GM10847 (cell line): ENCODE data around the gene DIP2A.

ENCODE experiments used
- POLR2A ChIP-seq: IDR thresholded peaks from 2 replicates; pipeline ENCODE4 v1.6.1; 2011; ENCODE audit not compliant: insufficient read length; ENCODE audit errors: extremely low read depth

The DIP2A gene, protein sequence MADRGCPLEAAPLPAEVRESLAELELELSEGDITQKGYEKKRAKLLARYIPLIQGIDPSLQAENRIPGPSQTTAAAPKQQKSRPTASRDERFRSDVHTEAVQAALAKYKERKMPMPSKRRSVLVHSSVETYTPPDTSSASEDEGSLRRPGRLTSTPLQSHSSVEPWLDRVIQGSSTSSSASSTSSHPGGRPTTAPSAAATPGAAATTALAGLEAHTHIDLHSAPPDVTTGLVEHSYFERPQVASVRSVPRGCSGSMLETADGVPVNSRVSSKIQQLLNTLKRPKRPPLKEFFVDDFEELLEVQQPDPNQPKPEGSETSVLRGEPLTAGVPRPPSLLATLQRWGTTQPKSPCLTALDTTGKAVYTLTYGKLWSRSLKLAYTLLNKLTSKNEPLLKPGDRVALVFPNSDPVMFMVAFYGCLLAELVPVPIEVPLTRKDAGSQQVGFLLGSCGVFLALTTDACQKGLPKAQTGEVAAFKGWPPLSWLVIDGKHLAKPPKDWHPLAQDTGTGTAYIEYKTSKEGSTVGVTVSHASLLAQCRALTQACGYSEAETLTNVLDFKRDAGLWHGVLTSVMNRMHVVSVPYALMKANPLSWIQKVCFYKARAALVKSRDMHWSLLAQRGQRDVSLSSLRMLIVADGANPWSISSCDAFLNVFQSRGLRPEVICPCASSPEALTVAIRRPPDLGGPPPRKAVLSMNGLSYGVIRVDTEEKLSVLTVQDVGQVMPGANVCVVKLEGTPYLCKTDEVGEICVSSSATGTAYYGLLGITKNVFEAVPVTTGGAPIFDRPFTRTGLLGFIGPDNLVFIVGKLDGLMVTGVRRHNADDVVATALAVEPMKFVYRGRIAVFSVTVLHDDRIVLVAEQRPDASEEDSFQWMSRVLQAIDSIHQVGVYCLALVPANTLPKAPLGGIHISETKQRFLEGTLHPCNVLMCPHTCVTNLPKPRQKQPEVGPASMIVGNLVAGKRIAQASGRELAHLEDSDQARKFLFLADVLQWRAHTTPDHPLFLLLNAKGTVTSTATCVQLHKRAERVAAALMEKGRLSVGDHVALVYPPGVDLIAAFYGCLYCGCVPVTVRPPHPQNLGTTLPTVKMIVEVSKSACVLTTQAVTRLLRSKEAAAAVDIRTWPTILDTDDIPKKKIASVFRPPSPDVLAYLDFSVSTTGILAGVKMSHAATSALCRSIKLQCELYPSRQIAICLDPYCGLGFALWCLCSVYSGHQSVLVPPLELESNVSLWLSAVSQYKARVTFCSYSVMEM (N-terminal part only)

DNA sequence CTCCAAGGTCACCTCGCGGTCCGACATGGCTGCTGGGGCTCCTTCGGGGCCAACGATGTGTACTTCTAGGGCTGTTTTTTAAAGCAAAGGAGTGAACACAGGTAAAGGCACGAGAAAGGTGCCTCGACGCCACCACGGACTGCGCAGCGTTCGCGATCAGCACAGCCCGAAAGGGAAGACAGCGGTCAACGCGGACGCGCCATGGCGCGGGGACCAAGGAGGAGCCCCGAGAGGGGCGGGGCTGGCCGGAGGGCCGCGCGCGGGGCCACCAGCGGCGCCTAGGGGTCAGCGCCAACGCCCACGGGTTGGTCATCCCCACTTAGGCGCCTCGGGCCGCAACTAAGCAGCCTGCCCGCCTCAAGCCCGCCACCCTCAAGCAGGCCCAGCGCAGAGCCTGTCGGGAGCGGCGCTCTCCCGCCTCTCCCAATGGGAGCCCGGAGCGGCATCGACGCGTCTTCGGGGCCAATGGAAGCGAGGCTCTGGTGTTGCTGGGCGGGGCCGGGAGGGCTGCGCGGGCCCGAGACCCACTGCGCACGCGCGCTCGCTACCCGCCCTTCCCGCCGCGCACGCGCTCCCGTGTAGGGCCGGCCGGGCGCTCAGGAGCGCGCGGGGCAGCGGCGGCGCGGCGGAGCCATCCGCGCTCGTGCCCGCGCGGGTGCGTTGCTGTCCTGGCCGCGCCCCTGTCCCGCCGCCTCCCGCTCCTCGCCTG, at the start of gene DIP2A:
Gene DIP2A, plus strand, starts transcription at position 577 of the 709 bp plus-strand sequence. CDS start 241 bp downstream, outside the sequence.
- TF ChIP-seq POLR2A, result peak; percentile 82

DNA sequence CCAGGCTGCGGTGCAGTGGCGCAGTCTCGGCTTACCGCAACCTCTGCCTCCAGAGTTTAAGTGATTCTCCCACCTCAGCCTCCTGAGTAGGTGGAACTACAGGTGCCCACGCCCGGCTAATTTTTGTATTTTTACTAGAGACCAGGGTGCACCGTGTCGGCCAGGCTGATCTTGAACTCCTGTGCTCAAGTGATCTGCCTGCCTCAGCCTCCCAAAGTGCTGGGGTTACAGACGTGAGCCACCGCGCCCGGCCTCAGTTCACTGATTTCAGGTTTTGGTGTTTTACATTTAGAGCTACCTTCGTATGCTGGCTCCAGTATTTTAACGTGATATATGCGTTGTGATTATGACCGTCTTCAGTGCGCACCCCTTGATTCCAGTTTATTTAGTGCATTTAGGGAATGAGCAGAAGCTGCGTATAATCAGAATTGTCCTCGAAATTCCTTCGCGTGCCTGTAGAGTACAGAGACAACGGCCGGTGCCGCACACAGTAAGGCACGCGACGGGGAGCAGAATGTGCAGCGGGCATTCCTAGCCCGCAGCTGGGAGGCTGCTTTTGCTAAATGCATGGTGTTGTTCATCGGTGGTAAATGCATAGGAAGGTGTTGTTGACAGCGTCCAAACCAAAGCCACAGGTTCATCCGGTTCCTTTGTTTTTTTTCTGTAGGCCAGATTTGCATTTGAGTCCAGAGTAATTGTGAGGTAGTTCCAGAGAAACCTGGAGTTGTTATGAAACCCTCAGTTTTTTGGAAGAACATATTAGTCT, 48.9 kb upstream of the DIP2A start:
- TF ChIP-seq POLR2A, result no peak

DNA sequence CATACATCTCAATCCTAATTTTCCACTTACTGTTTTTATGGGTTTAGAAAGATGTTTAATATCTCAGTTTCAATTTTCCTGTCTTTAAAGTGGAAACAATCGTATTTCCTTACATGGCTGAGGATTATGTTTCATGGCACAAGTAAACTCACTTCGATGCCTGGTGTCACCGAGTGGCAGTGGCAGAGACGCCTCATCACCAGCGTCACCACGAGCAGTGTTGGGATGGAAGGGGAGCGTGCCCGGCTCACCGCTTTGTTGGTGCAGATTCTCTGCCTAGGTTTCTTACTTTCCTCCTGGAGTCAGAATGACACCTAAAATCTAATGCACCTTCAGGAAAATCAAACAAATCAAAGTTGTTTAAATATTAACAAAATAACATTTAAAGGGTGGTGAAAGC, 48.2 kb upstream of the DIP2A start:
- TF ChIP-seq POLR2A, result no peak

DNA sequence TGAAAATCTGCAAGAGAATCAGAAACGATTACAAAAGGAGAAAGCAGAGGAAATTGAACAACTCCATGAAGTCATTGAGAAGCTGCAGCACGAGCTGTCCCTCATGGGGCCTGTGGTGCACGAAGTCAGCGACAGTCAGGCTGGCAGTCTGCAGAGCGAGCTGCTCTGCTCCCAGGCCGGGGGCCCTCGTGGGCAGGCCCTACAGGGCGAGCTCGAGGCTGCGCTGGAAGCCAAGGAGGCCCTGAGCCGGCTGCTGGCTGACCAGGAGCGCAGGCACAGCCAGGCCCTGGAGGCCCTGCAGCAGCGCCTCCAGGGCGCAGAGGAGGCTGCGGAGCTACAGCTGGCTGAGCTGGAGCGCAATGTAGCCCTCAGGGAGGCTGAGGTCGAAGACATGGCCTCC, 47.5 kb upstream of the DIP2A start:
- TF ChIP-seq POLR2A, result no peak

DNA sequence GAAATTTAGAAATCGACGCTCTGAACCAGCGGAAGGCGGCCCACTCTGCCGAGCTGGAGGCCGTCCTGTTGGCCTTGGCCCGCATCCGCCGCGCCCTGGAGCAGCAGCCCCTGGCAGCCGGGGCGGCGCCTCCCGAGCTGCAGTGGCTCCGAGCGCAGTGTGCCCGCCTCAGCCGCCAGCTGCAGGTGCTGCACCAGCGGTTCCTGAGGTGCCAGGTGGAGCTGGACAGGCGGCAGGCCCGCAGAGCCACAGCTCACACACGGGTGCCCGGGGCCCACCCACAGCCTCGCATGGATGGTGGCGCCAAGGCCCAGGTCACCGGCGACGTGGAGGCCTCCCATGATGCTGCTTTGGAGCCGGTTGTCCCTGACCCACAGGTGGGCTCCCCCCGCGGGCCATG, 47.0 kb upstream of the DIP2A start:
- TF ChIP-seq POLR2A, result no peak

DNA sequence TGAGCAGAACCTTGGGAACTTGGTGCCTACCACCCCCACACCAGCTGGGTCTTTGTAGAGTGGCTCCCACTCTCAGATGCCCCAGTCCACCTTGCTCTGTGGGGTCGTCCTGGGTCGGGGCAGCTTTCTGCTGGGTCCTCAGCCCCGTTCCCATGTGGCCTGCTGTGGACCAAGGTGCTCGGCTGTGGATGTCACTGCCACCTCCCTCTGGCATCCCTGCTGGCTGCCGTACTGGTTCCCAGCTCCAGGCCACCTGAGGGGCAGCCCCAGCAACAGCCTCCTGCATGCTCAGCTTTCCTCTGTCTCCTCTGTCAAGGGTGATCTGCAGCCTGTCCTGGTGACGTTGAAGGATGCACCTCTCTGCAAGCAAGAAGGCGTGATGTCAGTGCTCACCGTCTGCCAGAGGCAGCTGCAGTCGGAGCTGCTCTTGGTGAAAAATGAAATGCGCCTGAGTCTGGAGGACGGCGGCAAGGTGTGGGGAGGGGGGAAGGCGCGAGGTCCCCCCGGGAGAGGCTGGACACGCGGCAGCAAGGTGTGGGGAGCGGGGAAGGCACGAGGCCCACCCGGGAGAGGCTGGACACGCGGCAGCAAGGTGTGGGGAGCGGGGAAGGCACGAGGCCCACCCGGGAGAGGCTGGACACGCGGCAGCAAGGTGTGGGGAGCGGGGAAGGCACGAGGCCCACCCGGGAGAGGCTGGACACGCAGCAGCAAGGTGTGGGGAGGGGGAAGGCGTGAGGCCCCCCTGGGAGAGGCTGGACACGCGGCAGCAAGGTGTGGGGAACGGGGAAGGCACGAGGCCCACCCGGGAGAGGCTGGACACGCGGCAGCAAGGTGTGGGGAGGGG, 45.9 kb upstream of the DIP2A start:
- no peak for TF ChIP-seq POLR2A

DNA sequence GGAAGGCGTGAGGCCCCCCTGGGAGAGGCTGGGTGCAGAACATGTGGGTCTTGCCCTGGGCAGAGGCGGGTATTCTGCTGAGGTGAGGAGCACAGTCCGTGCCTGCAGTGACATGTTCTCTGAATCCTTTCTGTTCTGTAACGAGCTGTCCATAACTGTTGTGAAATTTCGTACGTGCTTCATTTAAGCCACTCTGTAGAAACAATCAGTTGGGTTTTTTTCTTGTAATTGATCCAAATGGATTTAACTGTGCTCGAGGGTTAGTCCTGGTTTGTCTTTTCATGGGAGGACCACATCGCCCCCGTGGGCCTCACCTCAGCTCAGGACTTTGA, 45.4 kb upstream of the DIP2A start:
- TF ChIP-seq POLR2A, result no peak

DNA sequence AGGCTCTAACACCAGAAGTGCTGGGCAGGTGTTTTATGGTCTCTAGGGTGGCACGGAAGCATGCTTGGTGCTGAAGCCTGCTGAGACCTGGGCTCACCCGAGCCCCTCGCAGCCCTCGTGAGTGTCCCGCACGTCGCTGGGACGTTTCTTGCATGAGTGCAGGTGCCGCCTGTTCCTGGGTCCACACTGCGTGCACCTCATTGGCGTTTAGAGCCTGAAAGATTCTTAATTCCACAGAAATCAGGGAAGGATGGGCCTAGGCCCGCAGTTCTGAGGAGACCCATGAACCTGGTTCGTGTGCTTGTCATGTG, 43.8 kb upstream of the DIP2A start:
- TF ChIP-seq POLR2A, result no peak

DNA sequence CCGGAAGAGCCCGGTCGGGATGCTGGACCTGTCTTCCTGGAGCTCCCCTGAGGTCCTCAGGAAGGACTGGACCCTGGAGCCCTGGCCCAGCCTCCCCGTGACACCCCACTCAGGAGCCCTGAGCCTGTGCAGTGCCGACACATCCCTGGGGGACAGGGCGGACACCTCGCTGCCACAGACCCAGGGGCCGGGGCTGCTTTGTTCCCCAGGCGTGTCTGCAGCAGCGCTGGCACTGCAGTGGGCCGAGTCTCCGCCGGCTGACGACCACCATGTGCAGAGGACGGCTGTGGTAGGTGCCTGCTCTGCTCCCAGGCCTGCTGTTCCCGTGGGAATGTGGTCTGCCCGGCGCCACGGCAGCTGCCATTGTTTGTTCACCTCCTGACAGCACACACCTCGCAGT, 42.1 kb upstream of the DIP2A start:
- TF ChIP-seq POLR2A, result no peak

DNA sequence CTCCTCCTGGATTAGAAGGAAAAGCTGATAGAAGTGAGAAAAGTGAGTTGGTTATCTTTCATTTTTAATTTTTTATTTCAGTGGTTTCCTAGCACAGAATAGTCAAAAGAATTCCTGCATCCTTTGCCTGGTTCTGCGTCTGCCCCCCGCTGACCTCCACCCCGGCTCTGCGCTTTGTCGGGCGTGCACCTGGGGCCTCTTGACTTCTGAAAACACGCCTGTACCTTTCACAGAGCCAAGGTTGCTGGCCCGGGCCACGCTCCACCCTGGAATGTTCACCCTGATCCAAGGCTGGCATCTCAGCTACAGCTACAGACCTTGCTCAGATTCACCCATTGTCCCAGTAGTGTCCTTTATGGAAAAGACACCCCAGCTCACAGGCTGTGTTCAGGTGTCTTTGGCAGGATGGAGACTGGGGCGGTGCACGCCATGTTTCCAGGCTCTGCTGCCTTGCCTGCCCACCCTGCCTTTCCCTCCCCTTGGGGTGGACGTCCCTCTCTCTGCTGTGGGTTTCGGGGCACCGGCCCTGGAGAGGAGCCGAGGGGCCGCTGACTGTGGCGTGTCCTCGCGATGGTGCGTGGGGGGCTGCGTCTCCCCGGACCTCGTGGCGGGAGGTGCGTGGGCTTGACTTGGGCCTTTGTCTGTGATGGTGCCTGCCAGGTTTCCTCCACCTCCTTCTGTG, 40.3 kb upstream of the DIP2A start:
- no peak for TF ChIP-seq POLR2A

DNA sequence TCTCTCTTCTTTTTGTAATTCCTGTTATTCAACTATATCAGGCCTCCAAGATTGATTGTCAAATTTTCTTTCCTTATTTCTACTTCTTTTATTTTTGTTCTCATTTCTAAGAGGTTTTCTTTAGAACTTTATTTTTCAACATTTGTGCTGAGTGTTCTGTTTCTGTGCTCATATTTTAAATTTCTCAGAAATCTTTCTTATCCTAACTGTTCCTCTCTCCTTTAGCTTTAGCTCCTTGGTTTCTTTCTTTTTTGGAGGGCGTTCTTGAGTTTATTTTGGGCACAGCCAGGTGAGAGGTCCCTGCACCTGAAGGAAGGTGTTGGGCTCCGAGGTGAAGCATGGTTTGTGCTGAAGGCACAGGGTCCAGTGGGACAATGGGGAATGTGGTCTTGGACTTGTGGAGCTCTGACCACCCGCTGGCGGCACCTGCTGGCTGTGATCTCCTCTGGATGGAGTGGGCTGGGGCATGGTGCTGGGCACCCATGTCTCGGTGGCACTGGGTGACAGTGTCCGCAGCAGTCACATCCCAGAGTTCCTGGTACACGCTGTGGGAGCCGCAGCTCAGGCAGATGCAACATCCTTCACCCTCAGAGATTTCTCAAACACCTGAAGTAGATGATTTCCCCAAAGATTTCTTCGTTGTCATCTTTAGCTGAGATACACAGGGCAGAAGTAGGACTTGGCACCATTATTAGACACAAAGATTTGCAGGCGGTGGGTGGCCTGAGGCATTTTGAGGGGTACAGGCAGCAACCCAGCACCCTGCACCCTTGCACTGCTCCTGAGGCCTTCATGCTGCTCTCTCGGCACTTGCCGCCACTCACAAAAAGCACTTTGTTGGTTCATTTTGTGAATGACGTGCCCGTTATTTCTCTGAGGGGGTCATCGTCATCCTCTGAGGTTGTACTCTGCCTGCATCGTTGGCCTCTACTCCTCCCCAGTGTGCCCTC, 38.2 kb upstream of the DIP2A start:
- TF ChIP-seq POLR2A, result no peak

DNA sequence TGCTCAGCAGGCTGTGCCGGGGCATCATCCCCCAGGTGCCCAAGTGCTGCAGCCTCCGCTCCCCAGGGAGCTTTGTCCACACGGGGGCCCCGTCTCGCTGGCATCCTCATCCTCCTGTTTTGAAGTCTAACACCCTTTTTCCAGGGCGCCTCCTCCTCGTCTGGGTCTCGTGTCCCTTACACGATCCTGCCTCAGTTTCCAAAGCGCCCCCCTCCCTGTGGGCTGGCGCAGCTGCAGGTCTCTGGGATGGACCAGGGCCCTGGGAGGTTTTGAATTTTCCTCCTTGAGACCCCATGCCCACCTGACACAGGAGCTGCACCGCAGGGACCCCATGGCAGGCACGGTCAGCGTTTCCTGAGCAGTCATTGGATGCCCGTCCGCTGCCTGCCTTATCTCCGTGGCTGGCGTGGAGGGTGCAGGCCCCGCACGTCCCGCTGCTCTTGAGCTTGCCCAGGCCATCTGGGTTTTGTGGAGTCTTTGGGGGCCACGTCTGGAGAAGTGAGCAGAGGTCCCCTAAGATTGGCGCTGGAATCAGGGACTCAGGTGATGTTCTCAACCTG, 37.4 kb upstream of the DIP2A start:
- no peak for TF ChIP-seq POLR2A
